NCI-H526 (cell line): ENCODE measurements around the gene GTF3C2.
"Not testable (repeated sequence)": the region's sequence is repeated elsewhere in the genome, so short reads cannot be mapped to it uniquely, and the experiment has no call there.

Experiments used
- DNase-seq, 2 experiments: peaks; one replicate each; lab custom pipeline; 2025; lab: John Stamatoyannopoulos, UW

The GTF3C2 gene

DNA sequence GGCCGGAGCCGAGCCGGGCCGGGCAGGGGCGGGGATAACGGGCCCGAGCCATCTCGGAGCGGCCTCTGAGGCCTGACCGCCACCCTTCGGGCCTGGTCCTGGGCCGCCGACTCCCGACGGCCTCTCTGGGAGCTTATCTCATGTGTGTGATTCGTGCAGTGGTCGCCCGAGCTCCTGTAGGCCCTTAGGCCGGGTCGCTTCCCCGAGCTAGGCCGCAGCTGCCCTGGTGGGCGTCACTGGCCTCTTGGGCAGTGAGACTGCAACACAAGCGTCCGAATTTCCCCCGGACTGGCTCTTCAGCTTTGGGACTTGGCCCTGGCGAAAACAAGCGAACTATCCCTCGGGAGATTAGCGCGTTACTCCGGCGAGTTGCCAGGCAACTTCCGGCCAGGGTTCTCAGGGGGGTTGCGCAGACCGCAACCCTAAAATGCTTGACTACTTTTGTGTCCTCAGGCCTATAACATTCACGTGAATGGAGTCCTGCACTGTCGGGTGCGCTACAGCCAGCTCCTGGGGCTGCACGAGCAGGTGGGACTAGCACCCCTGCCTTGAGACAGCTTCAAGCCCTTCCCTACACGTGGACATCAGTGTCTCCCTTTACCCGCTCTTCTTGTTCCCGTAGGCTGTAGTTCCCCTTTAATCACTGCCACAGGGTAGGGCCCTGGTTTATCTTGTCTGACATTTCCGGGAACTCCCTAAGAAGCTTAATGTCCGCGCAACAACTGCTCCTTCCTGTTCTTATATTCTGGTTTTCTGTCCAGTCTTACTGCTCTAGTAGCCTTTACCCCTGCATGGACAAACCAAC lies 14.5 kb upstream of the GTF3C2 start:
- DNase-seq = peak; percentile 12 to 36

DNA sequence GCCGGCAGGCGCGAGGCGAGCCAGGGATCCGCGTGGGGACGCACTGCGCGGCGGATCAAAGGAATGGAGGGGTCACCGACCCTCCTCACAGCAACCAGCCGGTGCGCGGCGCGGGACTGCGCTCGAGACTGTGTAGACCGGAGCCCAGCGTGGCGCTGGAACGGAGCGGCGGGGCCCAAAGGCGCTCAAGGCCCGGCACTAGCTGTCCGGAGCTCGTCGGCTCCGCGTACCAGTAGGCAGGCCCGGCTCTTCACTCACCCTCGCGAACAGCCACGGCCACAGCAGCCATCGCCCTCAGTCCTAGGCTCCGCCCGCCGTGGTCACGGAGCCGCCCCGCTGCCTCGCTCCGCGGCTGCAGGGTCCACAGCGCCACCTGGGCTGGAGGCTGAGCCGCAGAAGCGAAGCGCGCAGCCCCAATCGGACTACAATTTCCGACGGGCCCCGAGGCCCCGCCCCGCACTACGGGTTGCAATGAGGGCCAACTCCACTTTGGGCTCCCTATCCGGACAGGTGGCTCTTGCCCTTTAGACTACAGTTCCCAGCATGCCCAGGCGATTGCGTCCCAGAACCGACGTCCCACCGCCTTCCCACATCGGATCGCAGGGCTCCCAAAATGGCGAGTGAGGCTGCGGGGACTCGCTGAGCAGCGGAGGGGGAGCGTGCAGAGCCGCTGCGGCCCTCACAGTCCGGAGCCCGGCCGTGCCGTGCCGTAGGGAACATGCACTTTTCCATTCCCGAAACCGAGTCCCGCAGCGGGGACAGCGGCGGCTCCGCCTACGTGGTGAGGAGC lies 13.7 kb upstream of the GTF3C2 start, which contains the start of the genes EIF2B4 and SNX17:
Gene EIF2B4, minus strand, starts transcription at position 313 of the 790 bp plus-strand sequence. Its CDS starts 24 bp downstream, at position 289.
Gene SNX17, plus strand, starts transcription at position 591 of the 790 bp plus-strand sequence. Its CDS starts 128 bp downstream, at position 719.
- DNase-seq = peak; percentile 97 to 99

DNA sequence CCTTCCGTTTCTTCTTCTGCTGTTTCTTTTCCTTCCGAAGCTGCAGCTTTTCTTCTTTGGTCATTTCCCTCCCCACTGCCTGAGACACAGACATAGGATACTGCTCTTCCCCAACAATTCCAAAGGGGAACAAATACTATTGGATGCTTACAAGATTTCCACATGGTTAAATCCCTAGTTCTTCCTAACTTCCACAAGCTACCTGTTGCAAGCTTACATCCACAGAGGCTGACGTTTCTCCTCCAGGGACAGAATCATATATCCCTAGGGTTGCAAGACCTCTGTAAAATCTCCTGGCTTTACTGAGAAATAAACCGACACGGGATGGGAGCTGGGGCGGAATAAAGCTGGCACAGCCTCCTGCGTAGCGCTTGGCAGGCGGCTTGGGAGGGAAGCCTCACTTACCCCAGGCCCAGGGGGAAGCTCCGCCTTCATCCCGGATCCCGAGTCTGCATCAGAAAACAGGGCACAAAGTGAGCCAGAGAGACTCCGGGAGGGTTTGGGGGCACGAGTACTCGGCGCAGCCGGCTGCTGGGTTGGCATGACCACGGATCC lies 13.0 kb upstream of the GTF3C2 start:
- peak; percentile 23 to 75 for DNase-seq

GRCh38 chr2:27363933-27364332 lies 7.4 kb upstream of the GTF3C2 start:
- no peak for DNase-seq

DNA sequence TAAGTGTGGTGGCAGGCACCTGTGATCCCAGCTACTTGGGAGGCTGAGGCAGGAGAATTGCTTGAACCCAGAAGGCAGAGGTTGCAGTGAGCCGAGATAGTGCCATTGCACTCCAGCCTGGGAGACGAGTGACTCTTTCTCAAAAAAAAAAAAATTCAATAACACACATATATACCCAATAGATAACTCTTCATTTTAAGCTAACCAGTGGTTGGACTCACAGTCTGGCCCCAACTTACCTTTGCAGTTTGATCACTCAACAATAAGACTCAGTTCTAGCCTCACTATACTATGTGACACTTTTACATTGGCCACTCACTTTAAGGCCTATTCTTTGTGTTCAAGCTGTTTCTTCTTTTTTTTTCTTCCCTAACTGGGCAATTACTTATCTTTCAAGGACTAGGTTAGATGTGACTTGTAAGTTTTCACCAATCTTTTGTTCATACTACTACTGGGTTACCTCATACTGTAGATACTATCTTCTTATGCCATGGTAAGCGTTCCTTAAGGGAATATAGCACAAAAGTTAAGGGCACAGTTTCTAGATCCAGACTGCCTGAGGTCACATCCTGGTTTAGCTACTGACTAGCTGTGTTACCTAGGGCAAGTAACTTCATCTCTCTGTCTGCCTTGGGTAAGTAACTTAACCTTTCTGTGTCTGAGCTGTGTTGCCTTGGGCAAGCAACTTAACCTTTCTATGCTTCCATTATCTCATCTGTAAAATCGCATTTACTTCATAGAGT lies 6.3 kb upstream of the GTF3C2 start:
- no peak for DNase-seq

GRCh38 chr2:27356056-27356381 lies 545 bp downstream of the GTF3C2 start:
- peak in 1 of 2 experiments; percentile 75 for DNase-seq

DNA sequence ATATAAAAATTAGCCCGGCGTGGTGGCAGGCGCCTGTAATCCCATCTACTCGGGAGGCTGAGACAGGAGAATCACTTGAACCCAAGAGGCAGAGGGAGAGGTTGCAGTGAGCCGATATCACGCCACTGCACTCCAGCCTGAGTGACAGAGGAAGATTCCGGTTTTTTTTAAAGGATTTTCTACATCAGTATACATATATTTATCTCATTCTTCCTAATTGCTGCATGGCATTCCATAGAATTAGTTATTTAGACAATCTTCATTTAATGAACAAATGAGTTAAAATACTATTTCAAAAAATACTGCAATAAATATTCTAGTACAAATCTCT lies 2.0 kb downstream of the GTF3C2 start:
- DNase-seq = no peak

GRCh38 chr2:27353762-27354596 lies 2.6 kb downstream of the GTF3C2 start:
- DNase-seq = no peak

- DNase-seq = not testable (repeated sequence)
These were observed 3.2 kb downstream of the GTF3C2 start for GRCh38 chr2:27353386-27353761.

- DNase-seq = no peak
These were observed 4.6 kb downstream of the GTF3C2 start for GRCh38 chr2:27351802-27352598.

GRCh38 chr2:27350106-27350693 lies 6.4 kb downstream of the GTF3C2 start:
- peak; percentile 24 to 56 for DNase-seq

DNA sequence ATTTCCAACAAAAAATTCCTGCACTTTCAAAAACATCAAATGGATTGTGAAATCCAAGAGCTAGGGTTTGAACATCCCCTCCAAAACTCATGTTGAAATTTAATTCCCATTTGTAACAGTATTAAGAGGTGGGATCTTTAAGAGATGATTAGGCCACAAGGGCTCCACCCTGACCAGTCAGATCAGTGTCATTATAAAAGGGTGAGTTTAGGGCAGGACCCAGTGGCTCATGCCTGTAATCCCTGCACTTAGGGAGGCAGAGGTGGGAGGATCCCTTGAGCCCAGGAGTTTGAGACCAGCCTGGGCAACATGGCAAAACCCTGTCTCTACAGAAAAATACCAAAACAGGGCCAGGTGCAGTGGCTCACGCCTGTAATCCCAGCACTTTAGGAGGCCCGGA lies 8.9 kb downstream of the GTF3C2 start:
- no peak for DNase-seq

DNA sequence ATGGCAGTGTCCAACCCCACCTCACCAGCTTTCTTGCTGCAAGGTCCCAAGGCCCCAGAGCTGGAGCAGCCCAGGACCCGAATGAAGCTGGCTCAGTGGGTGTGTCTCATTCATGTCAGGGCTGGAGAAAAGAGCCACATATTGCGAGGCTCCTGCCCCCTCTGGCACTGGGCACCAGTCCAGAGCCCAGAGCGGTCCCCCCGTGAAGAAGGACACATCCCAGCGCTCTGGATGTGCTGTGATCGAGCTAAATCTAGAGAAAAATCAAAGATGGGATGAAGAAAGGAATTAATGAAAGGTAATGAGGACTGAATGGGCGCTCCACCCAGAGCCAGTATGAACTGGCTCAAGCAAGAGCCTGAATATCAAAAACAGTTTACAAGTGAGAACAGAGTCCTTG lies 20.4 kb downstream of the GTF3C2 start:
- no peak for DNase-seq

GRCh38 chr2:27335311-27335710 lies 21.3 kb downstream of the GTF3C2 start:
- no peak for DNase-seq

DNA sequence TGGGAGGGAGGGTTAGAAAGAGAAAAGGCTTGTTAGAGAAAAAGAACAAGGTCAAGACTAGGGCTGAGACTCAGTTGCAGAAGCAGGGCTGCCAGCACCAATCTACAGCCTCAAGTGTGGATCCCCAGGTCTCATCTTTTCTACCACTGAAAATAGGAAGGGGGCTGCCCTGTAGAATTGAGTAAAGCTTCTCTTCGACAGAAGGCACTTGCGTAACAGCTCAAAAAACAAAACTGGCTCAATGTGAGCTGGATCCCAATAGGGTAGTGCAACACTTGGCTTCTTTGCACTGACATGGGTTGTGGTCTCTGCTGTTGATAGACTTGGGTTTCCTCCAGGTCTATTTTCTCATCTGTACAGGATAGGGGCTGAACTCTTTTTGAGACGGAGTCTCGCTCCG lies 31.8 kb downstream of the GTF3C2 start:
- no peak for DNase-seq

- no peak for DNase-seq
These were observed 32.8 kb downstream of the GTF3C2 start for GRCh38 chr2:27323596-27324285.

GRCh38 chr2:27322766-27323595 lies 33.6 kb downstream of the GTF3C2 start, which contains the start of gene MPV17:
Gene MPV17 (minus strand): TSS chr2:27323097. CDS start chr2:27322517, 580 bp downstream.
- DNase-seq = peak; percentile 78 to 93

GRCh38 chr2:27322301-27322765 lies 34.2 kb downstream of the GTF3C2 start:
- DNase-seq = no peak
